ENCODE results near the gene AOX1. TPM values are rescaled to one million over a fixed set of nuclear protein-coding genes. Genes with fewer than 3 reads are reported as not detected.

Gene AOX1
- total RNA-seq, 1 experiment from 2014 or later, result 0.71 TPM

DNA sequence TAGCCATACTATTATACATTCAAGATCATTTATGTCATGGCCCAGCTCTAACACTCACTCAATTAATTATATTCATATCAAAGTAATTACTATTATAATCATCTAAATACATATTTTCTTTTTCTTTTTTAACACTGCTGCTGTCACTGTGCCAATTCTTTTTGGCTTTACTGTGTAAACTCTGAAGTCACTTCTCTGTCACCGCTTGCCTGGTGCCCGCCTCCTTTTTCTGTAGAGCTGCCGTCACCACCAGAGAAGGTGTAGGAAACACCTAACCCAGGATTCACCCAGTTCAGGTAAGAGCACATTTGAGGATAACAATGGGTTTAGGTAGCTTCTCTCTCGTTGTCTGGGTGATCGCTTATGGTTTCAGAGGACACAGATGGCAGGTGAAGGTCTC, 93.3 kb downstream of the AOX1 start:
- Histone ChIP-seq H3K36me3 (ENCODE audit: control insufficient read depth in 1 of 2, insufficient read depth in 2 of 2, low read length in 2 of 2) (no peaks in the 10 kb centered on the region), H3K9ac (ENCODE audit: low read length) (no peak overlapping the region), H3K79me2 (ENCODE audit: insufficient read depth, low read length) (no peaks in the 10 kb centered on the region), H3K27ac (ENCODE audit: low read depth, low read length) (no peak overlapping the region), H3K4me2 (ENCODE audit: low read length) (no peak overlapping the region), H3K9me2 (ENCODE audit: insufficient read depth) (no peaks in the 10 kb centered on the region), H3K27me3 (ENCODE audit: insufficient read depth, low read length) (no peaks in the 10 kb centered on the region), H3K4me1 (ENCODE audit: control insufficient read depth in 1 of 2, insufficient read depth in 2 of 2, low read length in 2 of 2) (no peaks in the 10 kb centered on the region), H2AFZ (ENCODE audit: low read depth, low read length, poor library complexity, severe bottlenecking) (no peak overlapping the region), H3K4me3 (replicated peaks in 1 of 2; ENCODE audit: low read depth in 1 of 2, low read length in 2 of 2) (no peak overlapping the region), H4K20me1 (ENCODE audit: insufficient read depth) (no peaks in the 10 kb centered on the region), H3K9me3 (ENCODE audit: control insufficient read depth in 1 of 2, insufficient read depth in 1 of 2, low read depth in 1 of 2, low read length in 2 of 2) (no peaks in the 10 kb centered on the region)
- POLR2A ChIA-PET, result no interaction called here
- RAD21 ChIA-PET (ENCODE audit: low non-redundant PET in 1 of 2, low total read pairs in 2 of 2, uncharacterized antibody in 2 of 2, unreplicated experiment in 2 of 2), result no interaction called here
- TF ChIP-seq EGR1 (IDR thresholded peaks at IDR 0.05; ENCODE audit: low read depth) (no peak), SP1 (IDR thresholded peaks at IDR 0.05; ENCODE audit: low read depth) (no peak), CEBPB (IDR thresholded peaks at IDR 0.05; ENCODE audit: low read depth) (no peak), EZH2phosphoT487 (IDR thresholded peaks at IDR 0.05; ENCODE audit: borderline replicate concordance) (no peak), ZNF274 (IDR thresholded peaks at IDR 0.05; ENCODE audit: low read depth, low read length) (no peak)
- TF ChIP-seq, protein P1, sequence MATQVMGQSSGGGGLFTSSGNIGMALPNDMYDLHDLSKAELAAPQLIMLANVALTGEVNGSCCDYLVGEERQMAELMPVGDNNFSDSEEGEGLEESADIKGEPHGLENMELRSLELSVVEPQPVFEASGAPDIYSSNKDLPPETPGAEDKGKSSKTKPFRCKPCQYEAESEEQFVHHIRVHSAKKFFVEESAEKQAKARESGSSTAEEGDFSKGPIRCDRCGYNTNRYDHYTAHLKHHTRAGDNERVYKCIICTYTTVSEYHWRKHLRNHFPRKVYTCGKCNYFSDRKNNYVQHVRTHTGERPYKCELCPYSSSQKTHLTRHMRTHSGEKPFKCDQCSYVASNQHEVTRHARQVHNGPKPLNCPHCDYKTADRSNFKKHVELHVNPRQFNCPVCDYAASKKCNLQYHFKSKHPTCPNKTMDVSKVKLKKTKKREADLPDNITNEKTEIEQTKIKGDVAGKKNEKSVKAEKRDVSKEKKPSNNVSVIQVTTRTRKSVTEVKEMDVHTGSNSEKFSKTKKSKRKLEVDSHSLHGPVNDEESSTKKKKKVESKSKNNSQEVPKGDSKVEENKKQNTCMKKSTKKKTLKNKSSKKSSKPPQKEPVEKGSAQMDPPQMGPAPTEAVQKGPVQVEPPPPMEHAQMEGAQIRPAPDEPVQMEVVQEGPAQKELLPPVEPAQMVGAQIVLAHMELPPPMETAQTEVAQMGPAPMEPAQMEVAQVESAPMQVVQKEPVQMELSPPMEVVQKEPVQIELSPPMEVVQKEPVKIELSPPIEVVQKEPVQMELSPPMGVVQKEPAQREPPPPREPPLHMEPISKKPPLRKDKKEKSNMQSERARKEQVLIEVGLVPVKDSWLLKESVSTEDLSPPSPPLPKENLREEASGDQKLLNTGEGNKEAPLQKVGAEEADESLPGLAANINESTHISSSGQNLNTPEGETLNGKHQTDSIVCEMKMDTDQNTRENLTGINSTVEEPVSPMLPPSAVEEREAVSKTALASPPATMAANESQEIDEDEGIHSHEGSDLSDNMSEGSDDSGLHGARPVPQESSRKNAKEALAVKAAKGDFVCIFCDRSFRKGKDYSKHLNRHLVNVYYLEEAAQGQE (IDR thresholded peaks at IDR 0.05; ENCODE audit: low read depth), result no peak
- intact Hi-C loops (cut with micrococcal nuclease), result no loop called here
- ATAC-seq, result no peak
- no TSS peak for BruUV-seq (replicated peaks)
- CTCF ChIA-PET, result no interaction called here
- no peak for DNase-seq (ENCODE audit: low read depth, low spot score)

DNA sequence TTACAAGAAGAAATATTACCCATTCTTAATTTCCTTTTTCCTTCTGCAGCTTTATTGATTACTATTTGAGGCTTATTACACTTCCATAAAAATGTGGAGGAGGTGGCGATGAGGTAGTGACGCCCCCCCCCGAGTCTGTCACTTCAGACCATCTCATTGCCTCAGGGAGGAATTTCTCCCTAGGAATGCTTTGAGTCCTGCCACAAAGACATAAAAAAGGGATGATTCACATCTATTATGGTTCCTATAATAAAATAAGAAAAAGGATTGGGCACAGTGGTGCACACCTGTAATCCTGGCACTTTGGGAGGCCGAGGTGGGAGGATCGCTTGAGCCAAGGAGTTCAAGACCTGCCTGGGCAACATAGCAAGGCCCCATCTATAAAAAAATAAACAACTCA, 93.7 kb downstream of the AOX1 start:
- Histone ChIP-seq H3K27ac (ENCODE audit: low read depth, low read length) (no peak overlapping the region), H3K36me3 (ENCODE audit: control insufficient read depth in 1 of 2, insufficient read depth in 2 of 2, low read length in 2 of 2) (no peaks in the 10 kb centered on the region), H3K9ac (ENCODE audit: low read length) (no peak overlapping the region), H3K4me2 (ENCODE audit: low read length) (no peak overlapping the region), H3K9me3 (ENCODE audit: control insufficient read depth in 1 of 2, insufficient read depth in 1 of 2, low read depth in 1 of 2, low read length in 2 of 2) (no peaks in the 10 kb centered on the region), H2AFZ (ENCODE audit: low read depth, low read length, poor library complexity, severe bottlenecking) (no peak overlapping the region), H3K4me1 (ENCODE audit: control insufficient read depth in 1 of 2, insufficient read depth in 2 of 2, low read length in 2 of 2) (no peaks in the 10 kb centered on the region), H3K9me2 (ENCODE audit: insufficient read depth) (no peaks in the 10 kb centered on the region), H3K79me2 (ENCODE audit: insufficient read depth, low read length) (no peaks in the 10 kb centered on the region), H3K27me3 (ENCODE audit: insufficient read depth, low read length) (no peaks in the 10 kb centered on the region), H4K20me1 (ENCODE audit: insufficient read depth) (no peaks in the 10 kb centered on the region), H3K4me3 (replicated peaks in 1 of 2; ENCODE audit: low read depth in 1 of 2, low read length in 2 of 2) (no peak overlapping the region)
- intact Hi-C loops (cut with micrococcal nuclease), result no loop called here
- POLR2A ChIA-PET, result no interaction called here
- ATAC-seq, result no peak
- BruUV-seq (replicated peaks), result no TSS peak
- TF ChIP-seq EGR1 (IDR thresholded peaks at IDR 0.05; ENCODE audit: low read depth), result no peak
- no peak for TF ChIP-seq EZH2 (IDR thresholded peaks at IDR 0.05)
- TF ChIP-seq ZFX (IDR thresholded peaks at IDR 0.05), result no peak
- TF ChIP-seq, protein P2, sequence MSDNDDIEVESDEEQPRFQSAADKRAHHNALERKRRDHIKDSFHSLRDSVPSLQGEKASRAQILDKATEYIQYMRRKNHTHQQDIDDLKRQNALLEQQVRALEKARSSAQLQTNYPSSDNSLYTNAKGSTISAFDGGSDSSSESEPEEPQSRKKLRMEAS (IDR thresholded peaks at IDR 0.05), result no peak
- TF ChIP-seq POLR2A (IDR thresholded peaks at IDR 0.05; ENCODE audit: borderline replicate concordance, extremely low read depth, insufficient read depth, insufficient read length), result no peak
- TF ChIP-seq, protein P3, sequence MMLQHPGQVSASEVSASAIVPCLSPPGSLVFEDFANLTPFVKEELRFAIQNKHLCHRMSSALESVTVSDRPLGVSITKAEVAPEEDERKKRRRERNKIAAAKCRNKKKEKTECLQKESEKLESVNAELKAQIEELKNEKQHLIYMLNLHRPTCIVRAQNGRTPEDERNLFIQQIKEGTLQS (IDR thresholded peaks at IDR 0.05), result no peak
- TF ChIP-seq SP1 (IDR thresholded peaks at IDR 0.05; ENCODE audit: low read depth), result no peak
- TF ChIP-seq, protein P4, sequence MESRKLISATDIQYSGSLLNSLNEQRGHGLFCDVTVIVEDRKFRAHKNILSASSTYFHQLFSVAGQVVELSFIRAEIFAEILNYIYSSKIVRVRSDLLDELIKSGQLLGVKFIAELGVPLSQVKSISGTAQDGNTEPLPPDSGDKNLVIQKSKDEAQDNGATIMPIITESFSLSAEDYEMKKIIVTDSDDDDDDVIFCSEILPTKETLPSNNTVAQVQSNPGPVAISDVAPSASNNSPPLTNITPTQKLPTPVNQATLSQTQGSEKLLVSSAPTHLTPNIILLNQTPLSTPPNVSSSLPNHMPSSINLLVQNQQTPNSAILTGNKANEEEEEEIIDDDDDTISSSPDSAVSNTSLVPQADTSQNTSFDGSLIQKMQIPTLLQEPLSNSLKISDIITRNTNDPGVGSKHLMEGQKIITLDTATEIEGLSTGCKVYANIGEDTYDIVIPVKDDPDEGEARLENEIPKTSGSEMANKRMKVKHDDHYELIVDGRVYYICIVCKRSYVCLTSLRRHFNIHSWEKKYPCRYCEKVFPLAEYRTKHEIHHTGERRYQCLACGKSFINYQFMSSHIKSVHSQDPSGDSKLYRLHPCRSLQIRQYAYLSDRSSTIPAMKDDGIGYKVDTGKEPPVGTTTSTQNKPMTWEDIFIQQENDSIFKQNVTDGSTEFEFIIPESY (IDR thresholded peaks at IDR 0.05; ENCODE audit: extremely low read depth, insufficient replicate concordance, low read length), result no peak
- no peak for TF ChIP-seq EZH2phosphoT487 (IDR thresholded peaks at IDR 0.05; ENCODE audit: borderline replicate concordance)
- no peak for TF ChIP-seq ELF1 (IDR thresholded peaks at IDR 0.05; ENCODE audit: borderline replicate concordance, low read depth)
- TF ChIP-seq YY1 (IDR thresholded peaks at IDR 0.05; ENCODE audit: extremely low read depth, insufficient replicate concordance, low read depth, low read length), result no peak
- no peak for TF ChIP-seq ZNF274 (IDR thresholded peaks at IDR 0.05; ENCODE audit: low read depth, low read length)
- DNase-seq (ENCODE audit: low read depth, low spot score), result no peak
- CTCF ChIA-PET, result no interaction called here
- RAD21 ChIA-PET (ENCODE audit: low non-redundant PET in 1 of 2, low total read pairs in 2 of 2, uncharacterized antibody in 2 of 2, unreplicated experiment in 2 of 2), result no interaction called here
